Measurements from ENCODE around the gene SERINC2.
"Not testable (repeated sequence)": the region's sequence is repeated elsewhere in the genome, so short reads cannot be mapped to it uniquely, and the experiment has no call there.

GRCh38 chr1:31472314-31472651 is 59.3 kb downstream of the SERINC2 start:
- not testable (repeated sequence) for TF ChIP-seq CTCF (IDR thresholded peaks at IDR 0.05); POLR2AphosphoS5 (IDR thresholded peaks at IDR 0.05; ENCODE audit: low read depth, low read length); SIN3A (IDR thresholded peaks at IDR 0.05; ENCODE audit: borderline replicate concordance, insufficient read depth, low read depth, low read length); TCF7L2 (IDR thresholded peaks at IDR 0.05; ENCODE audit: low read depth, low read length)
- TF ChIP-seq, protein P1, sequence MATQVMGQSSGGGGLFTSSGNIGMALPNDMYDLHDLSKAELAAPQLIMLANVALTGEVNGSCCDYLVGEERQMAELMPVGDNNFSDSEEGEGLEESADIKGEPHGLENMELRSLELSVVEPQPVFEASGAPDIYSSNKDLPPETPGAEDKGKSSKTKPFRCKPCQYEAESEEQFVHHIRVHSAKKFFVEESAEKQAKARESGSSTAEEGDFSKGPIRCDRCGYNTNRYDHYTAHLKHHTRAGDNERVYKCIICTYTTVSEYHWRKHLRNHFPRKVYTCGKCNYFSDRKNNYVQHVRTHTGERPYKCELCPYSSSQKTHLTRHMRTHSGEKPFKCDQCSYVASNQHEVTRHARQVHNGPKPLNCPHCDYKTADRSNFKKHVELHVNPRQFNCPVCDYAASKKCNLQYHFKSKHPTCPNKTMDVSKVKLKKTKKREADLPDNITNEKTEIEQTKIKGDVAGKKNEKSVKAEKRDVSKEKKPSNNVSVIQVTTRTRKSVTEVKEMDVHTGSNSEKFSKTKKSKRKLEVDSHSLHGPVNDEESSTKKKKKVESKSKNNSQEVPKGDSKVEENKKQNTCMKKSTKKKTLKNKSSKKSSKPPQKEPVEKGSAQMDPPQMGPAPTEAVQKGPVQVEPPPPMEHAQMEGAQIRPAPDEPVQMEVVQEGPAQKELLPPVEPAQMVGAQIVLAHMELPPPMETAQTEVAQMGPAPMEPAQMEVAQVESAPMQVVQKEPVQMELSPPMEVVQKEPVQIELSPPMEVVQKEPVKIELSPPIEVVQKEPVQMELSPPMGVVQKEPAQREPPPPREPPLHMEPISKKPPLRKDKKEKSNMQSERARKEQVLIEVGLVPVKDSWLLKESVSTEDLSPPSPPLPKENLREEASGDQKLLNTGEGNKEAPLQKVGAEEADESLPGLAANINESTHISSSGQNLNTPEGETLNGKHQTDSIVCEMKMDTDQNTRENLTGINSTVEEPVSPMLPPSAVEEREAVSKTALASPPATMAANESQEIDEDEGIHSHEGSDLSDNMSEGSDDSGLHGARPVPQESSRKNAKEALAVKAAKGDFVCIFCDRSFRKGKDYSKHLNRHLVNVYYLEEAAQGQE (IDR thresholded peaks at IDR 0.05; ENCODE audit: insufficient read depth in 1 of 2, low read depth in 2 of 2, low read length in 1 of 2), result not testable (repeated sequence)

Measured in Panc1 (cell line).